Fibroblast of the aortic adventitia (primary cell): ENCODE data around the gene BEST1. TPM values are rescaled to one million over a fixed set of nuclear protein-coding genes. Genes with fewer than 3 reads are reported as not detected.
A peak's percentile ranks its signal among the peaks of the same experiment; 100 is the strongest.

Experiments
- DNase-seq: peaks from one replicate; pipeline ENCODE4 v3.0.0-alpha.2; 2010; ENCODE audit warnings: low read depth
- H3K4me3 ChIP-seq: 2 replicates; pipeline ENCODE4 v1.5.1; 2011; ENCODE audit warnings: low read depth, mild to moderate bottlenecking, control low read depth, low read length, moderate library complexity
- total RNA-seq: library from RNA; depleted of rRNA; stranded (reverse); fragments of >200 nt; gene quantifications from 2 replicates; pipeline ENCODE4 v1.2.3, GENCODE V29; 2012; ENCODE audit warnings: low replicate concordance
- TF ChIP-seq, protein P1 (sequence below): IDR thresholded peaks from 2 replicates; pipeline ENCODE4 v1.5.1; 2011; ENCODE audit warnings: mild to moderate bottlenecking, low read length, control low read depth, inconsistent platforms; ENCODE audit not compliant: insufficient read depth

Gene BEST1
- total RNA-seq, 1 donor, result 3.1 TPM

GRCh38 chr11:61921446-61921845, 28.7 kb upstream of the BEST1 start:
- no peak for DNase-seq
- TF ChIP-seq, protein P1, sequence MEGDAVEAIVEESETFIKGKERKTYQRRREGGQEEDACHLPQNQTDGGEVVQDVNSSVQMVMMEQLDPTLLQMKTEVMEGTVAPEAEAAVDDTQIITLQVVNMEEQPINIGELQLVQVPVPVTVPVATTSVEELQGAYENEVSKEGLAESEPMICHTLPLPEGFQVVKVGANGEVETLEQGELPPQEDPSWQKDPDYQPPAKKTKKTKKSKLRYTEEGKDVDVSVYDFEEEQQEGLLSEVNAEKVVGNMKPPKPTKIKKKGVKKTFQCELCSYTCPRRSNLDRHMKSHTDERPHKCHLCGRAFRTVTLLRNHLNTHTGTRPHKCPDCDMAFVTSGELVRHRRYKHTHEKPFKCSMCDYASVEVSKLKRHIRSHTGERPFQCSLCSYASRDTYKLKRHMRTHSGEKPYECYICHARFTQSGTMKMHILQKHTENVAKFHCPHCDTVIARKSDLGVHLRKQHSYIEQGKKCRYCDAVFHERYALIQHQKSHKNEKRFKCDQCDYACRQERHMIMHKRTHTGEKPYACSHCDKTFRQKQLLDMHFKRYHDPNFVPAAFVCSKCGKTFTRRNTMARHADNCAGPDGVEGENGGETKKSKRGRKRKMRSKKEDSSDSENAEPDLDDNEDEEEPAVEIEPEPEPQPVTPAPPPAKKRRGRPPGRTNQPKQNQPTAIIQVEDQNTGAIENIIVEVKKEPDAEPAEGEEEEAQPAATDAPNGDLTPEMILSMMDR, result no peak
- H3K4me3 ChIP-seq, result no peak overlapping the region

GRCh38 chr11:61922539-61922938, 27.6 kb upstream of the BEST1 start:
- no peak overlapping the region for H3K4me3 ChIP-seq

DNA sequence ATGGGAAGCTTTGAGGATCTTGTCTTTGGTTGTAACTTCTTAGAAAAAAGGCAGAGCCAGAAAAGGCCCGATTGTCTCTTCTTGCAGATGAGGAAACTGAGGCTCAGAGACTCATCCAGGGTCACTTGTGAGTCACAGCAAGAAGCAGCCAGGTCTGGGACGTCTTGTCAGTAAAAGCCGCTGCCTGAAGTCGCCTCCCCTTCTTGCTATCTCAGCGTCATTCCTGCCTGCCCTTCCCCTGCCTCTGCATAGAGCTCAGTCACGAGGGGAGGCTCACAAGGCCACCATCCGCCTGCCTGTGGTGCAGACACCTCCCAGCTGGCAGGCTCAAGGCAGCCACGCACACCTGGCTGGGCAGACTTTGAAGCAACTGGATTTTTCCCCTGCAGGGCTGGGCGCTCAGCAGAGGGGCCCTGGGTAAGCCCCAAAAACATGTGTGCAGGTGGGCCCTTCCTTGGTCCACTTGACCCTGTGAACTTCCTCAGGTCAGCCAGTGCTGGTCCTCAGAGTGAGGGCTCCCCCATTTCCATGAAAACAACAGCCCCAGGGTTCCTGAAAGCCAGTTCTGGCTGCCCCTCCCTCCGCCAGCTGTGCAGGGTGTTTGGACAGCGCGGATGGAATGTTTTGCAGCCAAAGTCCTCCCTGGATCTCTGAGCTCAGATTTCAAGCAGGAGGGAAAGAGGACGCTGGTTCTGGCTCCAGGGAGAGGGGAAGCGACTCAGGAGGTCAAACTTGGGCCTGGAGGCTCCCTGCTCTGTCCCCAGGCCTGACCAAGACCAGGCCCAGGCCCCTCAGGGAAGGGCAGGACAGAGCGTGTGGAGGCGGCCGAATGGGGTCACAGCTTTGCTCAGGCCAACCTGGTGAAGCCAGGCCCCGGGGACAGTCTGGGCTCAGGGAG, 26.7 kb upstream of the BEST1 start:
- TF ChIP-seq, protein P1, result no peak
- no peak overlapping the region for H3K4me3 ChIP-seq
- DNase-seq, result peak; percentile 84

More at GRCh38 chr11:61922539-61922938, 27.6 kb upstream of the BEST1 start:
- TF ChIP-seq, protein P1, result no peak
- peak; percentile 94 for DNase-seq

DNA sequence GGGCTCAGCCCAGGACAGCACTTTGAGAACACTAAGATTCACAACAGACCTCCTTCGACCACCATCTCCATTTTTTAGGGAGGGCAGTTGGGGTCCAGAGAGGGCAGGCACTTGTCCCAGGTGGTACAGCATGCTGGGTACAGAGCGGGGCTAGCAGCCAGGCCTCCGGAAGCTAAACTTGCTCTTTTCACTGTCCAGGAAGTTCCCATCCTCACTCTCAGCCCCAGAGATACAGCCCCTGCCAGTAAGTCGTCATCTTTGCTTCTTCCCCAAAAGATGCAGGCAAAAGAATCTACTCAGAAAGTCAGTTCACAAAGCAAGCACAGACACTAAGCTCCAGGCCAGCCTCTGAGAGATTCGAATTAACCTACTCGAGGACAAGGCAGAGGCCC, 26.1 kb upstream of the BEST1 start:
- TF ChIP-seq, protein P1, result no peak
- H3K4me3 ChIP-seq, result no peak overlapping the region
- no peak for DNase-seq

- TF ChIP-seq, protein P1, result no peak
- DNase-seq, result no peak
- H3K4me3 ChIP-seq, result no peak overlapping the region
These were observed 24.4 kb upstream of the BEST1 start for GRCh38 chr11:61925736-61926135.

GRCh38 chr11:61926235-61926634, 23.9 kb upstream of the BEST1 start:
- TF ChIP-seq, protein P1, result no peak
- no peak for DNase-seq
- no peak overlapping the region for H3K4me3 ChIP-seq
